ENCODE results near the gene ACKR4.
"Not testable (repeated sequence)": the region's sequence is repeated elsewhere in the genome, so short reads cannot be mapped to it uniquely, and the experiment has no call there.

Gene ACKR4

DNA sequence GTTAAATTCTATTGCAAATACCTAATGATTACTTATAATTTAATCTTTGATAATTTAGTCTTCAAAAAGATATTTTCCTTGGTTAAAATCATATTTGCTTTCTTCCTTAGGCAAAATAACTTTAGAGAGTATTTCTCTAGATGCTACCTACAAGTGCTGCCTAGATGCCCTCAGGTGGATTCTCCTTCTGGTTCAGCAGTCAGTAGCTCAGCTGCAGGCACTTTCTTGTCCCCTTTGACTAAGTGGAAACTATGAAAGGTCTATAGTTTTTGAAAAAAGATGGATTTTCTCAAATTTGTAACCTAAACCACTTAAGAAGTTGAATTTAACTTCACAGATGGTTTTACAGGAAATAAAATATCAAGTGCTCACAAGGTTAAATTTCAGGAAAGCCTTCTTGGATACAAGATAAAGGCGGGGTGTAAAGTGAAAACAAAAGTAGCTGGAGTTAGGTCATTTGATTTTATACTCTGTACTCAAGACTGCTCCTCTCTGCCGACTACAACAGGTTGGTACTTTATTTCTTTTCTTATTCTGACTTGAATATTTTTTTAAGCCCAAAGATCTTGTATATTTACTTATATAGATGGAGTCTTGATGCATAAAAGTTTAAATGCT, at the start of gene ACKR4:
Gene ACKR4, plus strand, starts transcription at position 455 of the 618 bp plus-strand sequence. CDS start 3,128 bp downstream, outside the sequence.
- no peaks in the 10 kb centered on the region for H3K4me1 ChIP-seq (ENCODE audit: insufficient read depth, low read length)

DNA sequence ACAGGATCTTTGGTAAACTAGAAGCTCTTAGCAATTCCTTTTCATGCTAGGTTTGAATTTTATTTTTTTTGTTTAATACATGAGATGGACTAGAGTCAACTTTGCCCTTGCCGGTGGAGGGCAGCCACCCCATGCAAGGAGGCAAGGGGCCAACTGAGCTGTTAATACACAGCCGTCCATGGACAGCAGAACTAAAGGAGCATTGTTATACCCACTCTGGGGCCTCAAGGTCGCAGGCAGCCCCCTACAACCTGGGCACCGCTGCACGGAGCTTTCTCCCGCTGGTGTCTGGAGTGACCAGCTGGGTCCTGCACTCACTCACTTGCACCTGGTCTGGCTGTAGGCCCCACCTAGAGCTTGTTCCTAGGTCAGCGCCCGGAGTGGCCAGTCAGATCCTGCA, 47.9 kb upstream of the ACKR4 start:
- Histone ChIP-seq H3K27me3 (ENCODE audit: insufficient read depth, low read length) (no peaks in the 10 kb centered on the region), H2AFZ (ENCODE audit: low read depth, low read length) (no peak overlapping the region), H3K9me3 (ENCODE audit: low read length) (no peaks in the 10 kb centered on the region), H3K36me3 (ENCODE audit: insufficient read depth, low read length) (no peaks in the 10 kb centered on the region), H3K4me1 (ENCODE audit: insufficient read depth, low read length) (no peaks in the 10 kb centered on the region), H3K4me3 (ENCODE audit: low read length) (no peak overlapping the region)

More for the DNA sequence above, at the start of gene ACKR4:
- H3K27me3 ChIP-seq (ENCODE audit: insufficient read depth, low read length), result no peaks in the 10 kb centered on the region
- H2AFZ ChIP-seq (ENCODE audit: low read depth, low read length), result no peak within 1 kb of the TSS
- peaks cover 11% of the 10 kb centered on the region for H3K36me3 ChIP-seq (ENCODE audit: insufficient read depth, low read length)
- no peak within 1 kb of the TSS for H3K4me3 ChIP-seq (ENCODE audit: low read length)
- no peaks in the 10 kb centered on the region for H3K9me3 ChIP-seq (ENCODE audit: low read length)

DNA sequence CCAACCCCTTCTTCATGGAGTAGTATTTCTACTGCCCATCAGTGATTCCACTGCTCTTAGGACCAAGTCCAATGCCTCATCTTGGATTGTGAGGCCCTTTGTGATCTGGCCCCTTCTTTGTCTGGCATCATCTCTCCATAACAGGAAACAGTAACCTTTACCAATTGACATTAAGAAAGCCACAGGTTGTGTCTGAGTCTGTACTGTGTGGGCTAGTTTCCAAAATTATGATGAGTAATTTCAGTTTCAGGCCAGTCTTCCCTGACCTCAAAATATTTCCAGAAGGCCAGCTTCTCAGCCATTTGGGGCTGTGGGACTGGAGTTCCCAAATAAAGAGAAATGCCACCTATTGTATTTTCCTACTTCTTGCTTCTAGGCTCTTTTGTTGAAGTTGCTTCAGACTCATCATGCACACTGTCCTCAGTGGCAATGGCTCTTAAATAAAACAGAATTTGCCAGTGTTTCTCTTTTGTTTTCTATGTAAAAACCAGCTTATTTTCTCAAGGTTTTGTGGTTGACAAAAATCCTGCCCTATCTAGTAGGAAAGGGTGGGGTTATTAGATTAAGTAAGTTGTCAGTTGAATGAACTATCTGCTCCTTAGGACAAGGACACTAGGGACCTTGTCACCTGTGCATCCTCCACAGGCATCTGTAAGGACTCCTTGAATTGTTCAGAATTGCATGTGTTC, 47.0 kb upstream of the ACKR4 start:
- no peaks in the 10 kb centered on the region for H3K36me3 ChIP-seq (ENCODE audit: insufficient read depth, low read length)
- no peak overlapping the region for H2AFZ ChIP-seq (ENCODE audit: low read depth, low read length)
- no peaks in the 10 kb centered on the region for H3K27me3 ChIP-seq (ENCODE audit: insufficient read depth, low read length)
- H3K4me3 ChIP-seq (ENCODE audit: low read length), result no peak overlapping the region
- H3K4me1 ChIP-seq (ENCODE audit: insufficient read depth, low read length), result no peaks in the 10 kb centered on the region
- H3K9me3 ChIP-seq (ENCODE audit: low read length), result no peaks in the 10 kb centered on the region

DNA sequence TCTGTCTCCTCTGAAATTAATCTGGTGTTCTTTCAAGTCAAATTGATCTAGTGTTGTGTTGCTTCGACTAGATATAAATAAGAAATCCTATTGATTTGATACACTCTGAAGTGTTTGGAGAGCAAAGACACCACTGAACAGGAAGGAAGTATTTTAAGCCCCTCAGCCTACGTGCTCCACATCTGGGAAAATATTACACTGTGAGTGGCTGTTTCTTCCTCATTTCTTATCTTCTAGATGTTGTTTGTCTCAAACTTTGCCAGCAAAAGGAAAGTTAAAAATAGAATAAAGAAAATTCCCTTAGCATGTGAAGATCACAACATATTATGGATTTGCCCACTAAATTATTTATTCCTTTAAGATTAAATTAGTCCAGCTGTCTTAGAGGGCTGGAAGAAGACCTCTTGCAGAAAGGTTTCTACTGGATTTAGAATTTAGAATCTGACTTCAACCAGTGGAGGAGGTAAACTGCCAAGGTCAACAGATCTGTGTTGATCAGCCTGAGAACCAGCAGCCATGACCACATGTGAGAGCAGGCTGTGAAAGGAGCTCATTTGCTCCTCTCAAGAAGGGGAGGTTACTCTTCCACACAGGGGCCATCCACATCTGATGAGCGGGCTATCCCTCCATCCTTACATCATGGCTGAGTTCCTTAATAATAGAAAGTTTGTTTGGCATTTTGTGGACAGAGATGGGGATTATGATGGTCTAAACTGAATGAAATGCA, 46.3 kb upstream of the ACKR4 start:
- Histone ChIP-seq H3K4me3 (ENCODE audit: low read length) (no peak overlapping the region), H3K4me1 (ENCODE audit: insufficient read depth, low read length) (no peaks in the 10 kb centered on the region), H3K36me3 (ENCODE audit: insufficient read depth, low read length) (no peaks in the 10 kb centered on the region), H2AFZ (ENCODE audit: low read depth, low read length) (no peak overlapping the region), H3K9me3 (ENCODE audit: low read length) (no peaks in the 10 kb centered on the region), H3K27me3 (ENCODE audit: insufficient read depth, low read length) (no peaks in the 10 kb centered on the region)

DNA sequence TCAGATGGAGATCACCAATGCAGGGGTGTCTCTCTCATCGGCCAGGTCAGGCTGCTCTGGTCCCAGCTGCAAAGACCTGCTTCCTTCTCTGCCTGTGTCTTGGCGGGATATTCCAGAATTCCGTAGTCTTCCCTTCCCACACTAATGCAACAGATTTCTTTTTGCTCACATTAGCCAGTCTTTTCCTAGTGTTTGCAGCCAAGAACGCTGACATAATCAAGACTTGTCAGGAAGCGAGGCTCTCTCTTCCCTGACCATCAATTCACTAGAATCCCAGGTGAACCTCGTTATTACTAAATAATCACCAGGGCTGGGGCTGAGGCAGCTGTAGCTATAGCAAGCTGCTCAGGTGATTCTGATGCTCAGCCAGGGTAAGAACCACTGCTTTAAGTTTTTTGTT, 43.2 kb upstream of the ACKR4 start:
- H3K4me1 ChIP-seq (ENCODE audit: insufficient read depth, low read length), result no peaks in the 10 kb centered on the region
- peaks cover 12% of the 10 kb centered on the region for H3K36me3 ChIP-seq (ENCODE audit: insufficient read depth, low read length)
- H3K27me3 ChIP-seq (ENCODE audit: insufficient read depth, low read length), result no peaks in the 10 kb centered on the region
- H2AFZ ChIP-seq (ENCODE audit: low read depth, low read length), result no peak overlapping the region
- H3K4me3 ChIP-seq (ENCODE audit: low read length), result no peak overlapping the region
- no peaks in the 10 kb centered on the region for H3K9me3 ChIP-seq (ENCODE audit: low read length)

DNA sequence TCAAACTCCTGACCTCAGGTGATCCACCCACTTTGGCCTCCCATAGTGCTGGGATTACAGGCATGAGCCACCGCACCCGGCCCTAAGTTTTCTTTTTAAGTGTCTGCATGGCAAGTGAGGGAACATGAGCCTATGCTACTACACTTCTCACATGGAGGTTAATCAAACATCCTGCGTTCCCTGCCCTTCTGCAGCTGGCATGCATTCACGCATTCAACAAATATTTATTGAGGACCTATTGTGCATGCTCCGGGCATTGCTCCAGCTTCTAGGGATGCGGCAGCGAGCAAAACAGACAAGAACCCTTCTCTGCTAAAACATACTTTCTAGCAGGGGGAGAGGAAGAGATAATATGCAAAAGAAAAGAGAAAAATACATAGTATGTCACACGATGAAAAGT, 42.6 kb upstream of the ACKR4 start:
- no peaks in the 10 kb centered on the region for H3K9me3 ChIP-seq (ENCODE audit: low read length)
- no peaks in the 10 kb centered on the region for H3K4me1 ChIP-seq (ENCODE audit: insufficient read depth, low read length)
- H3K4me3 ChIP-seq (ENCODE audit: low read length), result no peak overlapping the region
- H2AFZ ChIP-seq (ENCODE audit: low read depth, low read length), result no peak overlapping the region
- H3K27me3 ChIP-seq (ENCODE audit: insufficient read depth, low read length), result no peaks in the 10 kb centered on the region
- H3K36me3 ChIP-seq (ENCODE audit: insufficient read depth, low read length), result peaks cover 18% of the 10 kb centered on the region

DNA sequence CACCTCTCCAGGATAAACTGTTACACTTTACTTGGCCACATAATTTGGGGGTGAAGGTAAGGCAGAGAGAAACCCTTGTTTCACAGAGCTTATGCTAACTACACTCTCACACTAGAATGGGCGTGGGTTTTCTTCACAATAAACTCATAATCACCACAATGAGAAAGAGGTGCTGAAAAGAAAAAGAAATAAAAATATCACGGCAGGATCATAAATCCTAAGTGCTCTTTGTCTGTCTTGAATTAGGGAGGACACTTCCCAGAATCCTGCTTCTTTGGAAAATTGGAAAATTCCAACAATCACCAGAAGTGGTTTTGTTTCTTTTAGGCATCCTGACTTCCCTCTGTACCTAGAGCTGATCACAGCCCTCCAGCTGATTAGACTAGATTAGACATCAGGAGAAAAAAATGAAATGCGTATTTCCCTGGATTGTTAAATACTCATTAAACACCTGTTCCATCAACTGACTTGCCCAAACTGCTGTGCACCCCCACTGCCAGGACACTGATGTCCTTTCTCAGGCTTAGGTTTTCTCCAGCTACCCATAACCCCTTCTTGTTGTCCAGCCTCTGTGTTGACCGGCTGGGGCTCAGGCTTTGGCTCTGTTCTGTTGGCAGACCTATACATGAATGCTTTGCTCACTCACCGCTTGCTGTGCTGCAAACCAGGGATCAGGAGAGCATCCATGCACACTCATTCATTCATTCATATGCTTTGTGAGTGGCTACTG, 41.6 kb upstream of the ACKR4 start:
- no peaks in the 10 kb centered on the region for H3K4me1 ChIP-seq (ENCODE audit: insufficient read depth, low read length)
- no peaks in the 10 kb centered on the region for H3K27me3 ChIP-seq (ENCODE audit: insufficient read depth, low read length)
- no peaks in the 10 kb centered on the region for H3K9me3 ChIP-seq (ENCODE audit: low read length)
- H3K4me3 ChIP-seq (ENCODE audit: low read length), result no peak overlapping the region
- H2AFZ ChIP-seq (ENCODE audit: low read depth, low read length), result no peak overlapping the region
- peaks cover 23% of the 10 kb centered on the region for H3K36me3 ChIP-seq (ENCODE audit: insufficient read depth, low read length)

DNA sequence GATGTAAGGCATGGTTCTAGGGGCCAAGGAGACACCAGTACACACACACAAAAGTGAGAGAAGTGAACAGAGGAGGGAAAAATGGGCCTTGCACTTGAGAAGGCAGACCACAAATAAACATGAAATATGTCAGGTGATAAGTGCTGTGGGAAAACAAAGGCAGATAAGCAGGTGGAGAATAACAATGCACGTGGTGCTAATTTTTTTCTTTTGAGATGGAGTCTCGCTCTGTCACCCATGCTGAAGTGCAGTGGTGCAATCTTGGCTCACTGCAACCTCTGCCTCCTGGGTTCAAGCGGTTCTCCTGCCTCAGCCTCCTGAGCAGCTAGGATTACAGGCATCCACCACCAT, 41.1 kb upstream of the ACKR4 start:
- H2AFZ ChIP-seq (ENCODE audit: low read depth, low read length); H3K4me3 ChIP-seq (ENCODE audit: low read length); H3K27me3 ChIP-seq (ENCODE audit: insufficient read depth, low read length); H3K9me3 ChIP-seq (ENCODE audit: low read length); H3K4me1 ChIP-seq (ENCODE audit: insufficient read depth, low read length): not testable (repeated sequence)
- peaks cover 27% of the 10 kb centered on the region for H3K36me3 ChIP-seq (ENCODE audit: insufficient read depth, low read length)

DNA sequence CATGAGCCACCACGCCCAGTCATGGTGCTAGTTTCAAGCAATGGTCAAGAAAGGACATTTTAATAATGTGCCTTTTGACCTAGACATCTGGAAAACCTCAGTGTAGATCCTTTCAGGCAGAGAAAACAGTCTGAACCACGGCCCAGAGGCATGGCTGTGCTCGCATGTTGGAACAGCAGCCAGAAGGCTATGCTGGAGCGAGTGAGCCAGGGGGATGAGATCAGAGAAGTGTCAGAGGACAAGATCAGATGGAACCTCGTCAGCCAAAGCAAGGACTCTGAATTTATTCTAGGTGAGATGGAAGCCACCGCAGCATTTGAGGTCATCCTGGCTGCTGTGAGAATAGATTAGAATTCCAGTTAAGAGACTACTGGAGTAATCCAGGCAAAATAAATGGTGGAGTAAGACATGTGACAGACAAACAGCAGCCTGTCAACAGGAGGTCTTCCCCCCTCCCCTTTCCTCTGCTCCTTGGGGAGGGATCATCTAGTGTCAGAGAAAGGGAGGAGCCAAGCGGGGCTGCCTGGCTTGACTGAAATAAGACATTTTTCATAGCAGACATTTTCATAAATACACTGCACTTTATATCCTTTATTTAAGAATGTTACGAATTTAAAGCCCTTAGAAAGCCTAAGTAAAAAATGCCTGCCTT, 40.4 kb upstream of the ACKR4 start:
- no peaks in the 10 kb centered on the region for H3K9me3 ChIP-seq (ENCODE audit: low read length)

DNA sequence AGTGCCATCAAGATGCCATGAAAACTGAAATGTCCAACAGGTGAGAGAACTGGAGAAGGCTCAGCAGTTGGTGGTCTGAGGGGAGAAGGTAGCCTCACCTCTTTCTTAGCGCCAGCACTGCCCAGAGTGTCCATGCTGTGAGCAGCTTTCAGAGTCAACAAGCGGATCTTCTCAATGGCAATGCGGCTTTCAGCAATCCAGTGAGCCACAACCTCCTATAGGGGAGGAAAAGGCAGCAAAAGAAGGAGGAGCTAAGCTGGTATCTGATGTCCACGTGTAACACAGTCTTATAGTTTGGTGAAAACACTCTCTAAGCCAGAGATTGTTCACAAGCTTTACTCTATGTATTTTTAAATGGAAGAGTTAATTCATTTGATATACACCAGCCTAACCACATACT, 36.1 kb upstream of the ACKR4 start:
- no peak overlapping the region for H3K4me3 ChIP-seq (ENCODE audit: low read length)
- no peak overlapping the region for H2AFZ ChIP-seq (ENCODE audit: low read depth, low read length)
- H3K27me3 ChIP-seq (ENCODE audit: insufficient read depth, low read length), result no peaks in the 10 kb centered on the region
- H3K36me3 ChIP-seq (ENCODE audit: insufficient read depth, low read length), result peaks cover 28% of the 10 kb centered on the region
- no peaks in the 10 kb centered on the region for H3K9me3 ChIP-seq (ENCODE audit: low read length)
- no peaks in the 10 kb centered on the region for H3K4me1 ChIP-seq (ENCODE audit: insufficient read depth, low read length)

More for the DNA sequence above, 40.4 kb upstream of the ACKR4 start:
- Histone ChIP-seq H3K27me3 (ENCODE audit: insufficient read depth, low read length) (no peaks in the 10 kb centered on the region), H3K4me3 (ENCODE audit: low read length) (no peak overlapping the region), H2AFZ (ENCODE audit: low read depth, low read length) (no peak overlapping the region), H3K36me3 (ENCODE audit: insufficient read depth, low read length) (peaks cover 28% of the 10 kb centered on the region), H3K4me1 (ENCODE audit: insufficient read depth, low read length) (no peaks in the 10 kb centered on the region)

DNA sequence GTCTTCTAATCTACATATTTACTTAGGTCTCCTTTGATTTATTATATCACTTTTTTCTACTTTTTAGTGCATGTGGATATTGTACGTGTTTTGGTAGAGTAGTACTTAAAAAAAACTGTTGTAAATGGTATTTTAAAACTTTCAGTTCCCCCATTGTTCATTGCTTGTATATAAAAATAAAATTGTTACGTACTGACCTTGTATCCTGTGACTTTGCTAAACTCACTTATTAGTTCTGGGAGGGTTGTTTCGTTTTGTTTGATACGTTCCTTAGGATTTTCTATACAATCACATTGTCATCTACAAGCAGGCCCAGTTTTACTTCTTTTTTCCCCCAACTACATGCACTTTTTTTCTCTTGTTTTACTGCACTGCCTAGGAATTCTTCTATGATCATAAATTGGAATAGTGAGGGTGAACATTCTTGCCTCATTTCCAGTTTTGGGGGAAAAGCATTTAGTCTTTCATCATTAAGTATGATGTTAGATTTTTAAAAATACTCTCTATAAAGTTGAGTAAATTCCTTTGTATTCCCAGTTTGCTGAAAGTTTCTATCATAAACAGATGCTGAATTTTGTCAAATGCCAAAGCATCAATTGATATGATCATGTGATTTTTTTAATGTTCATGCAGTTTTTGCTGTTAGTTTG, 33.5 kb upstream of the ACKR4 start:
- Histone ChIP-seq H3K4me1 (ENCODE audit: insufficient read depth, low read length) (no peaks in the 10 kb centered on the region), H3K4me3 (ENCODE audit: low read length) (no peak overlapping the region), H3K9me3 (ENCODE audit: low read length) (no peaks in the 10 kb centered on the region), H3K27me3 (ENCODE audit: insufficient read depth, low read length) (no peaks in the 10 kb centered on the region), H3K36me3 (ENCODE audit: insufficient read depth, low read length) (peaks cover 21% of the 10 kb centered on the region), H2AFZ (ENCODE audit: low read depth, low read length) (no peak overlapping the region)

DNA sequence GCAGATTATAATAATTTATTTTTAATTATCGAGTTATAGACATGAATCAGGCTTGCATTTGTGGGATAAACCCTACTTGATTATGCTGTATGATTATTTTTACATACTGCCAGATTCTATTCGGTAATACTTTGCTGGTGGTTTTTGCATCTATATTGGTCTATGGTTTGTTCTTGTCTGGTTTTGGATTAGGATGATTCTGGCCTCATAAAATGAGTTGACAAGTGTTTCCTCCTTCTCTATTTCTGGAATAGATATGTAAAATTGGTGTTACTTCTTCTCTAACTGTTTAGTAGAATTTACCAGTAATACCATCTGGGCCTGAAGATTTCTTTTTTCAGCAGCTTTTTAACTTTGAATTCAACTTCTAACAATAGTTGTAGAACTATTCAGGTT, 33.0 kb upstream of the ACKR4 start:
- H2AFZ ChIP-seq (ENCODE audit: low read depth, low read length), result no peak overlapping the region
- peaks cover 15% of the 10 kb centered on the region for H3K36me3 ChIP-seq (ENCODE audit: insufficient read depth, low read length)
- no peaks in the 10 kb centered on the region for H3K9me3 ChIP-seq (ENCODE audit: low read length)
- no peaks in the 10 kb centered on the region for H3K27me3 ChIP-seq (ENCODE audit: insufficient read depth, low read length)
- H3K4me1 ChIP-seq (ENCODE audit: insufficient read depth, low read length), result no peaks in the 10 kb centered on the region
- H3K4me3 ChIP-seq (ENCODE audit: low read length), result no peak overlapping the region

All from neuron (in vitro differentiated cells).